GM12891 (cell line): ENCODE measurements around the gene RBMS3.

Experiments
- POLR2A ChIP-seq: IDR thresholded peaks from 2 replicates; pipeline ENCODE4 v1.6.1; 2011; ENCODE audit warnings: low read depth, low read length, control low read depth
- POLR2AphosphoS5 ChIP-seq: IDR thresholded peaks from 2 replicates; pipeline ENCODE4 v1.6.1; 2011; ENCODE audit warnings: low read depth, low read length, control low read depth
- SPI1 ChIP-seq: IDR thresholded peaks from 2 replicates; pipeline ENCODE4 v1.6.1; 2011; ENCODE audit warnings: low read depth, low read length, control low read depth

DNA sequence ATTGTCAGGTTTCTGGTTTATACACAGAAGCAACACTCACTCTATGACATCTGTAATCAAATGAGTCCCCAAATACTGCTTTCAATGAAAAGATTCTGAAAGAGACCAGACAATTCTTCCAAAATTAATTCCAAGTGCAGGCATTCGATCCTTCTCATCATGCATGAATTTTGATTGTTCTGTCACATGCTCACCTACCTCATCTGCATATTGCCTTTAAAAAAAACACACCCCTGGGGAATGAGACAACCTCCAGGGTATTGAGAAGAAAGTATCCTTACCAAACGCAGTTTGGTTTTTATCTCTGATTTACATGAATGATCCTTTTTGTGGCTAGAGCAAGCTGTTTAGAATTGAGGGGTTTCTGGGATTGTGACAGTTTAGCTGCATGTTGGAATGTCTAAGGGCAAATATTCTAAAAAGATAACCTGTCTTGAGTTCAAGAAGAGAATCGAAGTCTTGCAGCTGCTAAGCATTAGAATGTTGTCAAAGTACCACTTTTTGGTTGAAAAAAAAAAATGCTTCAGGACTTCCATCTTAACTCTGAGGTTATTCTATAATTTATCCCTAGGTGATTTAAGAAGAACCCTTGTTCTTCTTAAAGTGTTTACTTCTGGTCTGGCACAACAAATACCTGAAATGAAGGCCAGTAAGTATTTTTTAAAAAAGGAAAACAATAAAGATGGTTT lies 653.1 kb downstream of the RBMS3 start:
- TF ChIP-seq POLR2A (no peak), POLR2AphosphoS5 (no peak), SPI1 (no peak)
